ENCODE results near the gene ARID1B.

DNA sequence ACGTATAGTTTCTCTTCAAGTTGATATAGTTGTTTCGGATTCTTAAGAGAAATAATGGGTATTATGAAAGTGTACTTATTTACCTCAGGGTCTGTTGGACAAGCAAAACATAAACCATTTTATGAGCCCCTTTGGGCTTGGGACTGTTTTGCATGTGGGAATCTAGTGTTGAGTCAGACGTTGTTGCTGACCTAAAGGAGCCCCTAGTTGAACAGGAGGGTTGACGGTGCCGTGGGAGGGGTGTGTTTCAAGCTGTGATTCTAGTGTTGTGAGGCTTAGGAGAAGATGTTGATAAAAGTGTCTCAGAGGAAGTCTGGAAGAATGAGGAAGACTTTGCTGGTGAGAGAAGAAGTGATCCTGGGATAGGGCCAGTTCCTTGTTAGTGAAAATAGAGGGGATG lies 140.0 kb downstream of the ARID1B start:
- no peak for TF ChIP-seq CTCF (IDR thresholded peaks at IDR 0.05)
- TF ChIP-seq POLR2AphosphoS5 (IDR thresholded peaks at IDR 0.05; ENCODE audit: low read depth, low read length) = no peak
